Hepatocyte (in vitro differentiated cells): Measurements from ENCODE around the gene ERC2. TPM values are rescaled to one million over a fixed set of nuclear protein-coding genes. Genes with fewer than 3 reads are reported as not detected.

Experiments used
- DNase-seq: peaks from one replicate; pipeline ENCODE4 v3.0.0-alpha.2; 2016; ENCODE audit warnings: low spot score
- H2AFZ ChIP-seq: fragments of 200-600 bp; sonication (generic); 2 replicates; pipeline ENCODE4 v1.6.0; 2016; ENCODE audit warnings: antibody characterized with exemption, mild to moderate bottlenecking
- H3K27ac ChIP-seq: fragments of 200-600 bp; sonication (generic); 2 replicates; pipeline ENCODE4 v1.5.1; 2016; ENCODE audit warnings: mild to moderate bottlenecking
- H3K27me3 ChIP-seq: fragments of 200-600 bp; sonication (generic); 2 replicates; pipeline ENCODE4 v1.6.1; 2016
- H3K36me3 ChIP-seq: fragments of 200-600 bp; sonication (generic); replicated peaks from 2 replicates; pipeline ENCODE4 v1.5.1; 2016; ENCODE audit warnings: low read depth; ENCODE audit not compliant: insufficient read depth
- H3K4me1 ChIP-seq: fragments of 200-600 bp; sonication (generic); 2 replicates; pipeline ENCODE4 v1.5.1; 2016; ENCODE audit warnings: mild to moderate bottlenecking, moderate library complexity; ENCODE audit not compliant: insufficient read depth
- H3K4me2 ChIP-seq: fragments of 200-600 bp; sonication (generic); 2 replicates; pipeline ENCODE4 v1.6.0; 2016
- H3K4me3 ChIP-seq: fragments of 200-600 bp; sonication (generic); 2 replicates; pipeline ENCODE4 v1.5.1; 2016; ENCODE audit warnings: mild to moderate bottlenecking
- H3K79me2 ChIP-seq: fragments of 200-600 bp; sonication (generic); 2 replicates; pipeline ENCODE4 v1.6.0; 2017; ENCODE audit warnings: mild to moderate bottlenecking
- H3K9me2 ChIP-seq: fragments of 200-600 bp; sonication (generic); replicated peaks from 2 replicates; pipeline ENCODE4 v1.6.0; 2017; ENCODE audit warnings: mild to moderate bottlenecking; ENCODE audit not compliant: insufficient read depth
- H3K9me3 ChIP-seq: fragments of 200-600 bp; sonication (generic); 2 replicates; pipeline ENCODE4 v1.5.1; 2016; ENCODE audit warnings: low read depth, mild to moderate bottlenecking
- H4K20me1 ChIP-seq: fragments of 200-600 bp; sonication (generic); 2 replicates; pipeline ENCODE4 v1.6.0; 2016; ENCODE audit warnings: mild to moderate bottlenecking; ENCODE audit not compliant: insufficient read depth, poor library complexity, severe bottlenecking
- CTCF ChIP-seq: fragments of 200-600 bp; sonication (generic); IDR thresholded peaks from 2 replicates; pipeline ENCODE4 v1.5.1; 2016; ENCODE audit warnings: antibody characterized with exemption, mild to moderate bottlenecking; ENCODE audit not compliant: poor library complexity
- EZH2 ChIP-seq: fragments of 200-600 bp; sonication (generic); IDR thresholded peaks from 2 replicates; pipeline ENCODE4 v1.6.1; 2016; ENCODE audit warnings: antibody characterized with exemption, mild to moderate bottlenecking, borderline replicate concordance
- EZH2phosphoT487 ChIP-seq: fragments of 200-600 bp; sonication (generic); IDR thresholded peaks from one replicate; pipeline ENCODE4 v1.6.1; 2018; ENCODE audit warnings: antibody characterized with exemption, mild to moderate bottlenecking, low read depth, moderate library complexity; ENCODE audit not compliant: unreplicated experiment, severe bottlenecking
- WGBS: methylation state at CpG from one replicate; pipeline ENCODE4 v1.1.6; 2016; ENCODE audit warnings: low lambda C conversion rate; ENCODE audit errors: missing lambda C conversion rate; 5-methylcytosine and 5-hydroxymethylcytosine counted together
- polyA plus RNA-seq: library from polyadenylated mRNA; unstranded; fragments of >200 nt; fragmentation: Nextera tagmentation; extraction: Ambion mirVana; gene quantifications from 2 replicates; pipeline ENCODE4 v1.2.1, GENCODE V29; 2016
- total RNA-seq: library from RNA; depleted of rRNA; stranded (reverse); fragments of >200 nt; gene quantifications from 2 replicates; pipeline ENCODE4 v1.2.3, GENCODE V29; 2014

Gene ERC2
- total and polyA plus RNA-seq, 2 experiments from 2014 or later, result 1.2 to 5.3 TPM

GRCh38 chr3:55609230-55609827 lies 858.9 kb downstream of the ERC2 start:
- Histone ChIP-seq H2AFZ (no peak overlapping the region), H3K36me3 (no peaks in the 10 kb centered on the region), H3K27me3 (no peaks in the 10 kb centered on the region), H3K79me2 (no peaks in the 10 kb centered on the region), H3K4me1 (no peaks in the 10 kb centered on the region), H3K9me2 (no peaks in the 10 kb centered on the region), H3K4me3 (no peak overlapping the region), H3K9me3 (no peaks in the 10 kb centered on the region), H3K4me2 (no peak overlapping the region), H3K27ac (no peak overlapping the region), H4K20me1 (no peaks in the 10 kb centered on the region)
- DNase-seq, result no peak
- WGBS, result 89% methylated on average over 10 of the region's 10 CpGs
- TF ChIP-seq CTCF, result no peak
- TF ChIP-seq EZH2phosphoT487, result no peak
- no peak for TF ChIP-seq EZH2

- DNase-seq, result no peak
- H3K27ac ChIP-seq, result no peak overlapping the region
- no peaks in the 10 kb centered on the region for H3K27me3 ChIP-seq
- no peak overlapping the region for H3K4me3 ChIP-seq
- H3K9me2 ChIP-seq, result no peaks in the 10 kb centered on the region
- no peaks in the 10 kb centered on the region for H3K9me3 ChIP-seq
- H3K4me1 ChIP-seq, result no peaks in the 10 kb centered on the region
- no peaks in the 10 kb centered on the region for H4K20me1 ChIP-seq
- no peak overlapping the region for H3K4me2 ChIP-seq
- TF ChIP-seq CTCF, result no peak
- no peak for TF ChIP-seq EZH2
- no peak for TF ChIP-seq EZH2phosphoT487
- no peak overlapping the region for H2AFZ ChIP-seq
- H3K79me2 ChIP-seq, result no peaks in the 10 kb centered on the region
- WGBS, result 84% methylated on average over 8 of the region's 8 CpGs
- H3K36me3 ChIP-seq, result no peaks in the 10 kb centered on the region
Measured at GRCh38 chr3:55608301-55608937, 859.8 kb downstream of the ERC2 start.

GRCh38 chr3:55607844-55608243 lies 860.4 kb downstream of the ERC2 start:
- 96% methylated on average over 6 of the region's 6 CpGs for WGBS
- no peak for DNase-seq

More at GRCh38 chr3:55607844-55608243, 860.4 kb downstream of the ERC2 start:
- Histone ChIP-seq H3K4me1 (no peaks in the 10 kb centered on the region), H3K9me2 (no peaks in the 10 kb centered on the region), H3K4me2 (no peak overlapping the region), H3K79me2 (no peaks in the 10 kb centered on the region), H3K27me3 (no peaks in the 10 kb centered on the region), H3K4me3 (no peak overlapping the region), H2AFZ (no peak overlapping the region), H3K36me3 (no peaks in the 10 kb centered on the region), H3K9me3 (no peaks in the 10 kb centered on the region), H4K20me1 (no peaks in the 10 kb centered on the region), H3K27ac (no peak overlapping the region)
- TF ChIP-seq EZH2 (no peak), CTCF (no peak), EZH2phosphoT487 (no peak)
